Body of pancreas (tissue), 4 donors: Measurements from ENCODE around the gene UGT1A3. TPM values are rescaled to one million over a fixed set of nuclear protein-coding genes. Genes with fewer than 3 reads are reported as not detected.

Experiments used
- ATAC-seq: fragments of 150-250 bp; one replicate; pipeline ENCODE4 v1.9.1; 2016
- DNase-seq, 4 donors: peaks; one replicate each; pipeline ENCODE4 v3.0.0-alpha.2; 2019
- H3K27ac ChIP-seq, 4 donors: fragments of 200-600 bp; sonication (generic); 1 replicate in 3 of 4; 2 replicates in 1 of 4; pipeline versions ENCODE4 v1.5.1 to v1.6.1; 2016 to 2019; ENCODE audit warnings: mild to moderate bottlenecking in 1 of 4, mixed read lengths in 1 of 4, moderate library complexity in 1 of 4
- H3K27me3 ChIP-seq, 2 donors: fragments of 200-600 bp; sonication (generic); one replicate each; pipeline ENCODE4 v1.6.0; 2016; ENCODE audit warnings: mild to moderate bottlenecking in 1 of 2
- H3K36me3 ChIP-seq, 2 donors: fragments of 200-600 bp; sonication (generic); replicated peaks in 1 of 2; 2 replicates each; pipeline ENCODE4 v1.5.1; 2016; ENCODE audit warnings: low read depth in 2 of 2; ENCODE audit not compliant: insufficient read depth in 1 of 2
- H3K4me1 ChIP-seq: fragments of 200-600 bp; sonication (generic); one replicate; pipeline ENCODE4 v1.6.0; 2016
- H3K4me3 ChIP-seq, 2 donors: fragments of 200-600 bp; sonication (generic); 1 replicate in 1 of 2; 2 replicates in 1 of 2; pipeline ENCODE4 v1.5.1; 2016 to 2019
- H3K9me3 ChIP-seq, 3 donors: fragments of 200-600 bp; sonication (generic); 1 replicate in 2 of 3; 2 replicates in 1 of 3; pipeline ENCODE4 v1.5.1; 2016
- CTCF ChIP-seq, 7 experiments: fragments of 450-650 bp in 4 of 7; fragments of 200-600 bp in 3 of 7; sonication (generic) in 3 of 7; IDR thresholded peaks; one replicate each; pipeline ENCODE4 v1.5.1; 2016 to 2019; ENCODE audit warnings: antibody characterized with exemption in 7 of 7
- POLR2A ChIP-seq, 3 donors: fragments of 450-650 bp; IDR thresholded peaks; one replicate each; pipeline ENCODE4 v1.6.1; 2016; ENCODE audit warnings: antibody characterized with exemption in 3 of 3, mild to moderate bottlenecking in 2 of 3
- WGBS, 2 donors: methylation state at CpG; one replicate each; pipeline ENCODE4 v1.1.5; 2017; 5-methylcytosine and 5-hydroxymethylcytosine counted together
- intact Hi-C: fragments of 100-400 bp; cut with DNase I; formaldehyde crosslinking; loops from one replicate; pipeline ENCODE4 v1.15.1; 2023
- total RNA-seq, 2 donors: library from RNA; depleted of rRNA; stranded (reverse); fragments of >200 nt; gene quantifications; one replicate each; pipeline ENCODE4 v1.1.0, GENCODE V29; 2016

The UGT1A3 gene
- total RNA-seq, 2 donors from 2014 or later = not detected

GRCh38 chr2:233705911-233706506 is 22.8 kb upstream of the UGT1A3 start:
- no peak for TF ChIP-seq POLR2A (IDR thresholded peaks at IDR 0.05)
- no peak for TF ChIP-seq CTCF (IDR thresholded peaks at IDR 0.05)
- peak overlapping the region in 2 of 4 donors; percentile 22 to 28 for H3K27ac ChIP-seq
- WGBS, 2 donors = 36 to 44% methylated on average over 4 of the region's 4 CpGs

DNA sequence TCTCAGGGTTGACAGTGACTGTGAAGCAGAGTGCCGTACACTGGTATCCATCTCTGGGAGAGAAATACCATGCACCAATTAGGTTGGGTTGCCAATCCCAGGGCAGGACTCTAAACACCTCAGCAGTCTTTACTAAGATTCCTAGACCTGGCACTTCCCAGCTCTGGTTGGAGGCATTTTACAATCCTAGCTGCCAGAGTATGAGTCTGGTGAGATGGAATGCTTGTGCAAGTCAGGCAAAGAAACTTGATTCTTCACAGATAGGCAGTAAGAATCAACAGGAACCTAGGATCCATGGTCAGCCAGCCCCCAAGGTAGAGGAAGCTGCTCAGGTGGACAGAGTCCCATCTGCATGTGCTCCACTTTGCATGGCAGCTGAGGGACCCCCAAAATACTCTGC is 22.1 kb upstream of the UGT1A3 start:
- Histone ChIP-seq H3K27ac (no peak overlapping the region), H3K9me3 (no peaks in the 10 kb centered on the region), H3K36me3 (no peaks in the 10 kb centered on the region), H3K27me3 (no peaks in the 10 kb centered on the region), H3K4me1 (peaks cover 14% of the 10 kb centered on the region), H3K4me3 (no peak overlapping the region)
- DNase-seq = no peak
- intact Hi-C loops = no loop called here
- WGBS, 2 donors = 40 to 50% methylated on average over 1 of the region's 1 CpG
- ATAC-seq = no peak
- no peak for TF ChIP-seq CTCF (IDR thresholded peaks at IDR 0.05)
- no peak for TF ChIP-seq POLR2A (IDR thresholded peaks at IDR 0.05)

More at GRCh38 chr2:233705911-233706506, 22.8 kb upstream of the UGT1A3 start:
- H3K27me3 ChIP-seq = no peaks in the 10 kb centered on the region
- no peaks in the 10 kb centered on the region for H3K9me3 ChIP-seq
- ATAC-seq = peak; percentile 97
- H3K4me3 ChIP-seq = no peak overlapping the region
- H3K4me1 ChIP-seq = peaks cover 14% of the 10 kb centered on the region
- no peaks in the 10 kb centered on the region for H3K36me3 ChIP-seq
- peak; percentile 81 to 93 (median 84) for DNase-seq
- intact Hi-C loops = no loop called here

- ATAC-seq = no peak
- Histone ChIP-seq H3K36me3 (no peaks in the 10 kb centered on the region), H3K4me3 (no peak overlapping the region), H3K4me1 (peaks cover 14% of the 10 kb centered on the region), H3K9me3 (no peaks in the 10 kb centered on the region), H3K27me3 (no peaks in the 10 kb centered on the region), H3K27ac (no peak overlapping the region)
- 58 to 70% methylated on average over 10 of the region's 10 CpGs for WGBS, 2 donors
- no peak for TF ChIP-seq POLR2A (IDR thresholded peaks at IDR 0.05)
- no peak for TF ChIP-seq CTCF (IDR thresholded peaks at IDR 0.05)
- intact Hi-C loops = no loop called here
- DNase-seq = no peak
Observed at GRCh38 chr2:233707940-233708644, 20.8 kb upstream of the UGT1A3 start.

- no peak for ATAC-seq
Observed at GRCh38 chr2:233708942-233709341, 19.9 kb upstream of the UGT1A3 start.

More at GRCh38 chr2:233708942-233709341, 19.9 kb upstream of the UGT1A3 start:
- no peak for DNase-seq
- H3K27ac ChIP-seq = no peak overlapping the region
- H3K36me3 ChIP-seq = no peaks in the 10 kb centered on the region
- TF ChIP-seq POLR2A (IDR thresholded peaks at IDR 0.05) = no peak
- no peak for TF ChIP-seq CTCF (IDR thresholded peaks at IDR 0.05)
- intact Hi-C loops = no loop called here
- no peaks in the 10 kb centered on the region for H3K27me3 ChIP-seq
- no peaks in the 10 kb centered on the region for H3K9me3 ChIP-seq
- no peak overlapping the region for H3K4me3 ChIP-seq
- WGBS, 2 donors = 68 to 80% methylated on average over 5 of the region's 5 CpGs
- H3K4me1 ChIP-seq = peaks cover 14% of the 10 kb centered on the region
